ENCODE measurements around the gene ADRA2B. TPM values are rescaled to one million over a fixed set of nuclear protein-coding genes. Genes with fewer than 3 reads are reported as not detected.

Gene ADRA2B
- total and polyA plus RNA-seq, 4 donors, result 0.26 to 34.0 (median 0.81) TPM; not detected in 1

DNA sequence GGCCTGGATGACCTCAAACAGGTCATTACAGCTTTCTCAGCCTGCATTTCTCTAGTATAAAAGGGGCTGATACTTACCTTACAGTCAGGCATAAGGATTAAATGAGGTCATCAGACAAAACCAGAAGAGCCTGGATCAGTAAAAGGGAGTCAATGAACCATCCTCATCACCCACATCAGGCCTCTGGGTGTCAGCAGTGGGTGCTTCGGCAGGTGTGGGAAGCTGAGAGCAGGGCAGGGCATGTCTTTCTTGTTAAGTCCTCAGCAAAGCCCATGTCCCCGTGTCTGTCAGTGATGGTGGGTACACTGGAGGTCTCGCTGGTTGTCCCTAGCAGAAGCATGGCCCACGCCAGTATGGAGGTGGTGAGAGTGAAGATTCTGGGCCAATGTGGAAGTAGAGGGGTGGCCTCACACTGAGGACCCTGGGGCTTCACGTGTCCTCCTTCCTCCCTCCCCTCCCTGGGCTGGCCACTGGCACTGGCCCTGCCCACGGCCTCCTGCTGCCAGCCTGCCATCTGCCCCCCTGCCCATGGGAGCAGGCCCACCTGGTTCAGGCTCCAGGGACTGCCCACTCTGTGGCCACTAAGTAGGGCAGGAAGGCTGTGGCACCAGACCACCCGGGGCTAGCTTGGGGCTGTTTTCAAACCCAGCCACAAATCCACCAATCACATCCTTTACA lies 4.4 kb downstream of the ADRA2B start:
- H3K4me3 ChIP-seq (ENCODE audit: low read length in 2 of 2), result no peak overlapping the region
- intact Hi-C loops (cut with DNase I), result loop anchor here in 1 of 2 donors (10.0 kb wide), 1 partner anchor 107 kb away; no protein-coding TSS in a partner anchor
- no peaks in the 10 kb centered on the region for H3K9me3 ChIP-seq (ENCODE audit: control insufficient read depth, low read length)
- ATAC-seq (ENCODE audit: low FRiP score) (no peak), DNase-seq (peak; percentile 37 to 38)
- H3K36me3 ChIP-seq (ENCODE audit: control insufficient read depth in 1 of 2, insufficient read depth in 2 of 2, low read length in 1 of 2), result no peaks in the 10 kb centered on the region
- WGBS, 2 donors, result 88 to 91% methylated on average over 7 of the region's 7 CpGs
- no peaks in the 10 kb centered on the region for H3K4me1 ChIP-seq (ENCODE audit: control insufficient read depth in 1 of 2, insufficient read depth in 2 of 2, low read length in 2 of 2)
- H3K27me3 ChIP-seq (ENCODE audit: control insufficient read depth in 1 of 2, insufficient read depth in 2 of 2, low read length in 1 of 2), result no peaks in the 10 kb centered on the region
- no peak overlapping the region for H3K27ac ChIP-seq (ENCODE audit: low read depth in 1 of 2, low read length in 2 of 2)

DNA sequence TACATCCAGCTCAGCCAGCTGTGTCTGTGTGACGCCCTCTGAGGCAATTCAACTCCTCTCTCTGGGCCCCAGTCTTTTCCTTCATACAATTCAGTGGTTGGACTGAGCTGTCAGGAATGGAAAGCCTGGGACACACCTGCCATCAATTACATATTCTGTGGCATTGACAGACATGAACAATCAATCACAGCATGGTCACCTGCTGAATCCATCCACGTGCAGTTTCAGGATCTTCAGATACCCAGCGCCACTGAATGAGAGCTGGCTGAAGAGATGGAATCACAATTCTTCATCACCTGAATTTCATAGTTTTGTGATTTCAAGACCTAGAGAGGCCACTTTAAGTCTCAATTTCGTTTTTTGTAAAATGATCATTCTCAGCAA lies 5.1 kb downstream of the ADRA2B start:
- H3K36me3 ChIP-seq (ENCODE audit: control insufficient read depth in 1 of 2, insufficient read depth in 2 of 2, low read length in 1 of 2), result no peaks in the 10 kb centered on the region
- no peak for DNase-seq
- H3K4me1 ChIP-seq (ENCODE audit: control insufficient read depth in 1 of 2, insufficient read depth in 2 of 2, low read length in 2 of 2), result no peaks in the 10 kb centered on the region
- H3K27me3 ChIP-seq (ENCODE audit: control insufficient read depth in 1 of 2, insufficient read depth in 2 of 2, low read length in 1 of 2), result no peaks in the 10 kb centered on the region
- WGBS, 2 donors, result 88 to 90% methylated on average over 4 of the region's 4 CpGs
- H3K9me3 ChIP-seq (ENCODE audit: control insufficient read depth, low read length), result no peaks in the 10 kb centered on the region
- intact Hi-C loops (cut with DNase I), result loop anchor here in 1 of 2 donors (10.0 kb wide), 1 partner anchor 106 kb away; no protein-coding TSS in a partner anchor
- H3K27ac ChIP-seq (ENCODE audit: low read depth in 1 of 2, low read length in 2 of 2), result no peak overlapping the region
- no peak for ATAC-seq (ENCODE audit: low FRiP score)
- H3K4me3 ChIP-seq (ENCODE audit: low read length in 2 of 2), result no peak overlapping the region

DNA sequence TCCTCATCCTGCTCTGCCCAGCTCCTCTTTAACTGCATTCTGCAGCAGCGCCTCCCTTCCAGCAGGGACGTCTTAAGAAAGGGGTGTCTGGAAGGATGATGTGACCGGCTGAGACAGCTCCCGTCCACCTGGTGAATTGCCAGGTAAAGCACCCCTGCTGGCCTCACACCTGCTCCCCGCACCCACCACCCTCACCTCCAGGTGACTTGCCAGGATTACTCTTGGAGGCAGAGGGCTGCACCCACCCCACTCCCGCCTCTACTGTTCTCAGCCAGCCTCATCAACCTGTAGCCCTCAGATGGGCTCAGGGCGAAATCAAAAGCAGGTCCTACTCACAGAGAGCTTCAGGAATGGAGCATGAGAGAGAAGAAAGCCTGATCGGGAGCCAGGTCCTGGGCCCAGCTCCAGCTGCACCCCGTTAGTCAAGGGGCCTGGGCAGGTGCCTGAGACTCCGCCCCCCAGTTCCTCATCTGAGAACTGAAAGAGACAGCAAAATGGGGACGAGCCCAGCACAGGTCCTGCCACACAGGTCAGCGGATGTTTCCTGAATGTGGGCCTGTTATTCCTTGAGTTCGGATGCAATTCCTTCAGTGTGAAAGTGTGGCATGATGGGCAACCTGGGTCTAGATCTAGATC lies 5.6 kb downstream of the ADRA2B start:
- H3K4me3 ChIP-seq (ENCODE audit: low read length in 2 of 2), result no peak overlapping the region
- no peak overlapping the region for H3K27ac ChIP-seq (ENCODE audit: low read depth in 1 of 2, low read length in 2 of 2)
- intact Hi-C loops (cut with DNase I), result loop anchor here in 1 of 2 donors (10.0 kb wide), 1 partner anchor 106 kb away; no protein-coding TSS in a partner anchor
- no peaks in the 10 kb centered on the region for H3K27me3 ChIP-seq (ENCODE audit: control insufficient read depth in 1 of 2, insufficient read depth in 2 of 2, low read length in 1 of 2)
- no peaks in the 10 kb centered on the region for H3K4me1 ChIP-seq (ENCODE audit: control insufficient read depth in 1 of 2, insufficient read depth in 2 of 2, low read length in 2 of 2)
- H3K9me3 ChIP-seq (ENCODE audit: control insufficient read depth, low read length), result peaks cover 2% of the 10 kb centered on the region
- DNase-seq, result peak; percentile 30 to 62
- H3K36me3 ChIP-seq (ENCODE audit: control insufficient read depth in 1 of 2, insufficient read depth in 2 of 2, low read length in 1 of 2), result no peaks in the 10 kb centered on the region
- 89 to 91% methylated on average over 13 of the region's 13 CpGs for WGBS, 2 donors
- ATAC-seq (ENCODE audit: low FRiP score), result no peak

DNA sequence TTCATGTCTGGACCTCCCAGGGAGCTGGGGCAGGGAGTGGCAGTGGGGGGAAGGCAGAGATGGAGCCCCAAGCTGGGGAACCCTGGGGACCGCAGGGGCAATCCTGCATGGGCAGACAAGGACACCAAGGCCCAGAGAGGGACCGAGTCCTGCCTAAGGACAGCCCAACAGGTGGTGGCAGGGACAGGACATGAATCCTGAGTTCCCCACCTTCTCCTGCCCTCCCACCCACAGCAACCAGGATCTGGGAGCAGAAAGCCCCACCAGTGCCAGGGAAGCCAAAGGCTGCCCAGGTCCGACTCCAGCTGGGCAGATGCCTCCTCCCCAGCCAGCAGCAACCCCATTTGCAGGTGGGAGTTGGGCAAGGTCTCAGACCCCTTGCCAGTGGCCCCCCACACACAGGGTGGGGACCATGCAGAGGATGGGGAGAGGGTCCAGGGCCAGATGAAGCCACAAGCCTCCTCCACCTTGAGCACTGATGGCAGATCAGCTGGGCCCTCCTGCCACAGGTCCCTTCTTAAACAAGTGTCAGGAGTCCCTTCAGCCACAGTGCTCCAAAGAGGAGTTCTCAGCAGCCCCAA lies 6.3 kb downstream of the ADRA2B start:
- peaks cover 9% of the 10 kb centered on the region for H3K9me3 ChIP-seq (ENCODE audit: control insufficient read depth, low read length)
- no peaks in the 10 kb centered on the region for H3K27me3 ChIP-seq (ENCODE audit: control insufficient read depth in 1 of 2, insufficient read depth in 2 of 2, low read length in 1 of 2)
- 95 to 97% methylated on average over 3 of the region's 3 CpGs for WGBS, 2 donors
- no peaks in the 10 kb centered on the region for H3K4me1 ChIP-seq (ENCODE audit: control insufficient read depth in 1 of 2, insufficient read depth in 2 of 2, low read length in 2 of 2)
- no peaks in the 10 kb centered on the region for H3K36me3 ChIP-seq (ENCODE audit: control insufficient read depth in 1 of 2, insufficient read depth in 2 of 2, low read length in 1 of 2)
- H3K4me3 ChIP-seq (ENCODE audit: low read length in 2 of 2), result no peak overlapping the region
- DNase-seq (peak; percentile 30 to 55), ATAC-seq (ENCODE audit: low FRiP score) (no peak)
- intact Hi-C loops (cut with DNase I), result loop anchor here in 1 of 2 donors (10.0 kb wide), 1 partner anchor 105 kb away; no protein-coding TSS in a partner anchor
- no peak overlapping the region for H3K27ac ChIP-seq (ENCODE audit: low read depth in 1 of 2, low read length in 2 of 2)

DNA sequence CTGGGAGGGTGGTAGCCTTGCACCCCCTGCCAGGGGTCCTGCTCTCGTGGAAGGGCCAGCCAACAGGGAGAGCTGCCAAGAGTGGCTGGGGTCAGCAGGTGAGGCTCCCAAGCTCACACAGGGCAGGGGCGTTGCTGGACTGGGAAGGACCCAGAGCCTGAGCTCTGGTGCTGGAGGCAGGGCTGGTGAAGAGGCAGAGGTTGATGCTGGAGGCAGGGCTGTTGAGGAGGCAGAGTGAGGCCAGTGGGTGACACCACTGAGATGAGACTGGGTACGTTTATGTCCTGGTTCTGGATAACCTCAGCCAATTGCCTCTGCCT lies 7.0 kb downstream of the ADRA2B start:
- Histone ChIP-seq H3K36me3 (ENCODE audit: control insufficient read depth in 1 of 2, insufficient read depth in 2 of 2, low read length in 1 of 2) (no peaks in the 10 kb centered on the region), H3K4me3 (ENCODE audit: low read length in 2 of 2) (no peak overlapping the region), H3K27me3 (ENCODE audit: control insufficient read depth in 1 of 2, insufficient read depth in 2 of 2, low read length in 1 of 2) (no peaks in the 10 kb centered on the region), H3K4me1 (ENCODE audit: control insufficient read depth in 1 of 2, insufficient read depth in 2 of 2, low read length in 2 of 2) (no peaks in the 10 kb centered on the region), H3K27ac (ENCODE audit: low read depth in 1 of 2, low read length in 2 of 2) (no peak overlapping the region), H3K9me3 (ENCODE audit: control insufficient read depth, low read length) (peaks cover 9% of the 10 kb centered on the region)
- ATAC-seq (ENCODE audit: low FRiP score) (no peak), DNase-seq (no peak)
- intact Hi-C loops (cut with DNase I), result no loop called here
- 31 to 49% methylated on average over 3 of the region's 3 CpGs for WGBS, 2 donors

DNA sequence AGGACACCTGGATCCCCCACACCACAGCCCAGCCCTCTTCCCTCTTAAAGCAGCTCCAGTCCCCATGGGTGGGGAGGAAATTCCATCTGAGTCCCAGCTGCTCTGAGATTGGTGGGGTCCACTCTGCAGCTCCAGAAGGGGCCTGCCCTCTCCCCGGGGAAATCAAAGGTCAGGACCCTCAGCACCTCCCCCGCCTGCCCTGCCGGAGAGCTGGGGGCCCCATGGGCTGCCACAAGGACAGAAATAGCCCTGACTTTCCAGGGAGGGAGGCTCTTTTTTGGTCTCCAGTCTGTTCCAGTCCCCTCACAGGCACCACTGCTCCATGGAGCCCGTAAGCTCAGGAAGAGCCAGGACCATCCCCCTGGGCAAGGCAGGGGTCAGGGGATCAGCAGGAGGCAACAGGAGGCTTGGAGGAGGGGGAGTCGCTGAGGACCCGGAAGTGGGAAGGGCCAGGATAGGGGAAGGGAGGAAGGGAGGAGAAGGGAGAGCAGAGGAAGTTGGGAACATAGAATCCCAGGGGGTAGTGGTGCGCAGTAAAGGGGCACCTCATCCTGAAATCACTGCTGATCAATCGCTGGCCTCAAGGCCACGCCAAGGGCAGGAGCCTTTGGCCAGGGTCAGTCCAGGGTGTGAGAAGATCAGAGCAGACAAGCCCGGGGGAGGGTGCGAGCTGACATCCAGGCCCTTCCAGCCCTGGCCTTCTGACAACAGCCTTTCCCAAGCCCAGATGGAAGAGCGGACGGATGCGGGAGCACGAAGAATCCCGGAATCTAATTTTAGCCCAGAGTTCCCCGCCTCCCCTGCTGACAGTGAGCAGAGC lies 7.6 kb downstream of the ADRA2B start:
- Histone ChIP-seq H3K27ac (ENCODE audit: low read depth in 1 of 2, low read length in 2 of 2) (no peak overlapping the region), H3K27me3 (ENCODE audit: control insufficient read depth in 1 of 2, insufficient read depth in 2 of 2, low read length in 1 of 2) (no peaks in the 10 kb centered on the region), H3K4me3 (ENCODE audit: low read length in 2 of 2) (no peak overlapping the region), H3K4me1 (ENCODE audit: control insufficient read depth in 1 of 2, insufficient read depth in 2 of 2, low read length in 2 of 2) (no peaks in the 10 kb centered on the region), H3K36me3 (ENCODE audit: control insufficient read depth in 1 of 2, insufficient read depth in 2 of 2, low read length in 1 of 2) (no peaks in the 10 kb centered on the region), H3K9me3 (ENCODE audit: control insufficient read depth, low read length) (peaks cover 9% of the 10 kb centered on the region)
- DNase-seq, result peak; percentile 54 to 65
- intact Hi-C loops (cut with DNase I), result no loop called here
- ATAC-seq (ENCODE audit: low FRiP score), result no peak
- 30 to 39% methylated on average over 17 of the region's 17 CpGs for WGBS, 2 donors

DNA sequence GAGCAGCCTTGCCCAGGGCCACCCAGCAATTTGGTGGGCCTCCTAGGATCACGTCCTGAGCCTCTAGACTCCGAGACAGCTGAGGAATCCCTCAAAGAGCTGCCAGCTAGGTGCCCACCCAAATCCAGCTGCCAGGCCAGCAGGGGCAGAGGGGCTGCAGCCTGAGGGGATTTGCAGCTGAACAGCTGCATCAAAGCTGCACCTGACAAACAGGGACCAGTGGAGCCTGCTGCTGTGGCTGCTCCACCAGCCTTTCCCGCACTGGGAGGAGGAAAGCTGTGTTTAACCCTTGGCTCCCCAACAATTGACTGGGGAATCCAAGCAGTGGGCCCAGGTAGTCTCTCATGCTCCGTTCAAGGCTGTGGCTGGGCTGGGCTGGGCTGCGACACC lies 8.2 kb downstream of the ADRA2B start:
- Histone ChIP-seq H3K4me1 (ENCODE audit: control insufficient read depth in 1 of 2, insufficient read depth in 2 of 2, low read length in 2 of 2) (no peaks in the 10 kb centered on the region), H3K27ac (ENCODE audit: low read depth in 1 of 2, low read length in 2 of 2) (no peak overlapping the region), H3K4me3 (ENCODE audit: low read length in 2 of 2) (no peak overlapping the region), H3K27me3 (ENCODE audit: control insufficient read depth in 1 of 2, insufficient read depth in 2 of 2, low read length in 1 of 2) (no peaks in the 10 kb centered on the region), H3K36me3 (ENCODE audit: control insufficient read depth in 1 of 2, insufficient read depth in 2 of 2, low read length in 1 of 2) (no peaks in the 10 kb centered on the region), H3K9me3 (ENCODE audit: control insufficient read depth, low read length) (peaks cover 9% of the 10 kb centered on the region)
- intact Hi-C loops (cut with DNase I), result no loop called here
- DNase-seq (peak; percentile 41 to 42), ATAC-seq (ENCODE audit: low FRiP score) (no peak)
- WGBS, 2 donors, result 66 to 69% methylated on average over 5 of the region's 5 CpGs

DNA sequence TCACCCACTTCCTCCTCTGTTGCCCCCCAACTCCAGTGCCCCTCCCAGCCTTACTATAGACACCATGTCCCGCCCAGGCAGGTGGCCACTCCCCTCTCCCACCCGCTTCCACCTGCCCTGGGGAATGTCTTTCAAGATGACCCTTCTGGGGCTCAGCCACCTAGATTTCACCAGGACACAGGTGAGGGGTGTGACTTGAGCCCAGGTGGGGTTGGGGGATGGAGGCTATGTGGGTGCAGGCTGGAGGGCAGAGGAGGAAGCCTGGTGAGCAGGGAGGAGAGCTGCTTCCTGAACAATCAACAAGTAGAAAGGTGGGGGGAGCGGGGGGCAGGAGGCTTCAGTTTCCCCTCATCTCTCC lies 8.7 kb downstream of the ADRA2B start:
- peaks cover 9% of the 10 kb centered on the region for H3K9me3 ChIP-seq (ENCODE audit: control insufficient read depth, low read length)
- no peaks in the 10 kb centered on the region for H3K27me3 ChIP-seq (ENCODE audit: control insufficient read depth in 1 of 2, insufficient read depth in 2 of 2, low read length in 1 of 2)
- 92 to 94% methylated on average over 3 of the region's 3 CpGs for WGBS, 2 donors
- no peak overlapping the region for H3K27ac ChIP-seq (ENCODE audit: low read depth in 1 of 2, low read length in 2 of 2)
- no peaks in the 10 kb centered on the region for H3K36me3 ChIP-seq (ENCODE audit: control insufficient read depth in 1 of 2, insufficient read depth in 2 of 2, low read length in 1 of 2)
- ATAC-seq (ENCODE audit: low FRiP score), result no peak
- H3K4me1 ChIP-seq (ENCODE audit: control insufficient read depth in 1 of 2, insufficient read depth in 2 of 2, low read length in 2 of 2), result no peaks in the 10 kb centered on the region
- peak in 1 of 2 donors; percentile 43 for DNase-seq
- intact Hi-C loops (cut with DNase I), result no loop called here
- no peak overlapping the region for H3K4me3 ChIP-seq (ENCODE audit: low read length in 2 of 2)

Measured in aorta (tissue), 5 donors.